HL-60 (cell line): ENCODE data around the gene CA4.
"Not testable (repeated sequence)": the region's sequence is repeated elsewhere in the genome, so short reads cannot be mapped to it uniquely, and the experiment has no call there.

Experiments
- DNase-seq, 2 experiments: peaks; one replicate each; pipeline ENCODE4 v3.0.0-alpha.2; 2010 to 2020; ENCODE audit warnings: low read depth in 1 of 2, low spot score in 1 of 2
- H3K27ac ChIP-seq: fragments of 250-450 bp; sonication (Bioruptor Pico); replicated peaks from 2 replicates; pipeline ENCODE4 v1.5.1; 2020; ENCODE audit warnings: mild to moderate bottlenecking, moderate library complexity
- H3K27me3 ChIP-seq: fragments of 250-450 bp; sonication (Bioruptor Pico); 2 replicates; pipeline ENCODE4 v1.5.1; 2021; ENCODE audit warnings: mild to moderate bottlenecking, moderate library complexity; ENCODE audit not compliant: insufficient read depth, poor library complexity, severe bottlenecking
- H3K4me3 ChIP-seq: replicated peaks from 2 replicates; pipeline ENCODE4 v1.5.1; 2011; ENCODE audit warnings: mild to moderate bottlenecking, control low read depth, low read length; ENCODE audit not compliant: insufficient read depth
- CTCF ChIP-seq: IDR thresholded peaks from one replicate; pipeline ENCODE4 v1.5.1; 2011; ENCODE audit warnings: low read length, control low read depth, inconsistent platforms; ENCODE audit not compliant: insufficient read depth
- GABPA ChIP-seq: IDR thresholded peaks from 2 replicates; pipeline ENCODE4 v1.6.1; 2012; ENCODE audit warnings: low read depth
- POLR2AphosphoS5 ChIP-seq: IDR thresholded peaks from 2 replicates; pipeline ENCODE4 v1.6.1; 2012; ENCODE audit warnings: low read depth
- REST ChIP-seq: IDR thresholded peaks from 2 replicates; pipeline ENCODE4 v1.6.1; 2012; ENCODE audit warnings: low read depth; ENCODE audit not compliant: insufficient replicate concordance
- SPI1 ChIP-seq: IDR thresholded peaks from 2 replicates; pipeline ENCODE4 v1.6.1; 2012; ENCODE audit warnings: low read depth, mild to moderate bottlenecking, borderline replicate concordance

CA4 gene

GRCh38 chr17:60109161-60109560 is 40.6 kb upstream of the CA4 start:
- H3K4me3 ChIP-seq = no peak overlapping the region
- TF ChIP-seq SPI1 (no peak), REST (no peak), CTCF (no peak), POLR2AphosphoS5 (no peak), GABPA (no peak)
- H3K27me3 ChIP-seq = no peaks in the 10 kb centered on the region
- no peak overlapping the region for H3K27ac ChIP-seq
- no peak for DNase-seq

DNA sequence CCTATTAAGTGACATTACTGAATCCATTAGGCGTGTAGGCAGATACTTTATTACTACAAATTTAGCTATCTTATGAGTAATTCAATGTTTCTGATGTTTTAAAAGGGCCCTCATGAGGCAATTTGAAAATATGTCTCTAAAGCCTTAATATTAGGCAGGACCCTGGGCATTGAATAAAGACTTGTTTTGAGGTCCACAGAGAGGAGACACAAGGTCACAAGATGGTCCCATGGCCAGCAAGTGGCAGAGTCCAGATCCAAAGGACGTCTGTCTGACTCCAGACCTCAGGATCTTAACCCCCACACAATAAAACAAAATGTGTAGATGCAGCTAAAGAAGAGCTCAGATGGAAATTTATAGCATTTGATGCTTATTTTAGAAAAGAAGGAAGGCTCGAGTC is 39.2 kb upstream of the CA4 start:
- TF ChIP-seq POLR2AphosphoS5 = no peak
- no peak for TF ChIP-seq GABPA
- TF ChIP-seq SPI1 = no peak
- no peak for TF ChIP-seq REST
- no peak for TF ChIP-seq CTCF
- H3K4me3 ChIP-seq = no peak overlapping the region

DNA sequence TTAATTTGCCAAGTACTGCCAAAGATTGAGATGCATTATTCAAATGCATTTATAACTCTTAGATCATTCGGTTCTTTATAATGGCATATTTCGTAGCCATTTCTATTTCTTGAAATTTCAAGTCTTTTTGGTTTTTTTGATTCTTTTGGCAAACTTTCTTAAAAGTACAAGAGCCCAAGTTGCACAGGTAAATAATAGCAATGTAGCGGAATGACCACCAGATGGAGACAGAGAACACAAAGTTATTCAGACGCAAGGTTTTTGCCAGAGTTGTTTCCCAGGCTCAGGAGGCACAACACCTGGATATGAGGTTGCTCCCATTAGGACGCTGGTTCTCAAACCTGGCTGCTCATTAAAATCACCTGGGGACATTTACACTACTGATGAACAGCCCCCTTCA is 38.1 kb upstream of the CA4 start:
- DNase-seq, H3K27ac ChIP-seq, H3K4me3 ChIP-seq, H3K27me3 ChIP-seq: not testable (repeated sequence)

More for the DNA sequence above, 39.2 kb upstream of the CA4 start:
- H3K27me3 ChIP-seq = no peaks in the 10 kb centered on the region
- DNase-seq = no peak
- H3K27ac ChIP-seq = no peak overlapping the region

- not testable (repeated sequence) for H3K27me3 ChIP-seq, H3K4me3 ChIP-seq, H3K27ac ChIP-seq, DNase-seq
Measured at GRCh38 chr17:60115364-60115763, 34.4 kb upstream of the CA4 start.

DNA sequence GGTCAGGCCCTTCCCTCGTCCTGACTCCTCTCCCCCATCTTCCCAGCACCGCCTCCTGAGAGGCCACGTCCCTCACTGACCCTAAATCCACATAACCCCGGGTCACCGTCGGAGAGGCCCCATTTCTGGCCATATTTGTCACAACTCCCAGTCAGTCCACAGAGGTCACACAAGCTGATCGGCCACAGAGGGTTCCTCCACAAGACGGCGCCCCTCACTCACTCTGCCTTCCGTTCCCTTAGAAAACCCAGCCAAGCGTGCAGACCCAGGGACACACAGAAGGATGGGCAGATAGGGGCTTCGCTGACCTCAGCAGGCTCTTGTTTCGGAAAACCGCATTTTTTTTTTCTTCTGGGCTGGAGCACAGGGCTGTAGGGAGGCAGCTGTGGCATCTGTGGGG is 33.6 kb upstream of the CA4 start:
- not testable (repeated sequence) for H3K4me3 ChIP-seq, H3K27me3 ChIP-seq, H3K27ac ChIP-seq, DNase-seq

GRCh38 chr17:60119162-60119561 is 30.6 kb upstream of the CA4 start:
- not testable (repeated sequence) for H3K4me3 ChIP-seq, H3K27ac ChIP-seq, H3K27me3 ChIP-seq, DNase-seq

DNA sequence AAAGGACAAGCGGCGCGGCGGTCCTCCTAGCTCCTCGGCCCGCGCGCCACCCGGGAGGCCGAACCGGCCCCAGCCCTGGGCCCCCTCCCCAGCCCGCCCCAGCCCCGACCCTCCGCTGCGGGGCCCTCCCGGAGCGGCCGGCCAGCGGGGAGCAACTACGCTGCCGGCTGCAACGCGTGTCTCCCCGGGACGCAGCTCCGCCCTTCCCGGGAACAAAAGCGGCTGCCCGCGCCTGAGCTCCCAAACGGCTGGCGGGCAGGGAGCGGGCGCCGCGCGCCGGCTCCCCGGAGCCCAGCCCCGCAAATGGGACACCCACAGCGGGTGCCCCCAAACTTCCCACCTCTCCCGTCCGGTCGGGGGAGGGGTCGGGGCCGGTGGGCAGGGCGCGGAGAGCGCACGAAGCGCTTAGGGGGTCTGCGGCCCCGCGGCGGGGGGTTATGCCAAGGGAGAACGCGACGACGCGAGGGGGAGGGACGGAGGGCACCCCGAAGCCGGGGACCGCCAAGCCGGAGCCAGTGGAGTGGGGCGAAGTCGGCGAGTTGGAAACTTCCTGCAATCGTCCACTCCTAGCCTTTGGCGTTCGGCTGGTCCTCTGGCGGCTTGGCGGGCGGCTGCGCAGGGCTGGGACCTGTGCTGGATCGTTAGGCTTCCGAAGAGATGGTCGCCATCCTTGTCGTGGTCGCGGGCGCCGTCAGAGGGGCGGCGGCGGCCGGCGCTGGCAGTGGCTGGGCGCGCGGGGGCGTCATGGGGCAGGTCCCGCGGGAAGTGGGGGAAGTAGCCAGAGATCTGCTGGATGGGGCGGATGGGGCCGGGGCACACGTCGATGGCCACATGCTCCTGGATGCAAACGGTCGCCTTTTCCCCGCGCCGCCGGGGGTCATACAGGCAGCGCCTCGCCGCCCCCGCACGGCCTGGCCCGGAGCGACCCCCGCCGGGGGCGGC is 29.7 kb upstream of the CA4 start:
- not testable (repeated sequence) for H3K27me3 ChIP-seq, H3K27ac ChIP-seq, DNase-seq, H3K4me3 ChIP-seq
